K562 (cell line): ENCODE measurements around the gene SAP30BP. TPM values are rescaled to one million over a fixed set of nuclear protein-coding genes. Genes with fewer than 3 reads are reported as not detected.

ENCODE experiments used
- ATF7 ChIP-seq: fragments of 450-650 bp; IDR thresholded peaks from 2 replicates; pipeline ENCODE4 v1.7.1; 2014; ENCODE audit warnings: mild to moderate bottlenecking, moderate library complexity
- CBX2 ChIP-seq: fragments of 200-600 bp; sonication (generic); IDR thresholded peaks from one replicate; pipeline ENCODE4 v1.6.1; 2012; ENCODE audit warnings: mild to moderate bottlenecking, low read length, inconsistent platforms; ENCODE audit not compliant: insufficient read depth, poor library complexity, severe bottlenecking
- CREB1 ChIP-seq, 2 experiments: sonication (generic) in 1 of 2; formaldehyde crosslinking in 1 of 2; IDR thresholded peaks; 2 replicates each; pipeline versions ENCODE4 v1.6.1 to v1.8.0; 2012 to 2022; ENCODE audit warnings: inconsistent platforms in 1 of 2, mild to moderate bottlenecking in 1 of 2, missing genetic modification reagents in 1 of 2, moderate library complexity in 1 of 2
- GABPB2 ChIP-seq: fragments of 250-450 bp; sonication (Bioruptor Pico); conservative IDR thresholded peaks from 2 replicates; pipeline ENCODE4 v1.5.1; 2021; ENCODE audit warnings: mild to moderate bottlenecking
- HBP1 ChIP-seq: fragments of 450-650 bp; formaldehyde crosslinking; IDR thresholded peaks from 2 replicates; pipeline ENCODE4 v1.4.0; 2022; ENCODE audit warnings: missing genetic modification characterization
- KAT2B ChIP-seq: IDR thresholded peaks from one replicate; pipeline ENCODE4 v1.6.1; 2012; ENCODE audit warnings: low read depth, mild to moderate bottlenecking, control low read depth, inconsistent platforms, low read length, moderate library complexity
- MIER1 ChIP-seq: fragments of 450-650 bp; IDR thresholded peaks from 2 replicates; pipeline ENCODE4 v1.6.1; 2016; ENCODE audit warnings: antibody characterized with exemption, mild to moderate bottlenecking, low read depth
- NFIC ChIP-seq: fragments of 450-650 bp; IDR thresholded peaks from 2 replicates; pipeline ENCODE4 v1.6.1; 2017; ENCODE audit warnings: mild to moderate bottlenecking, inconsistent platforms
- POLR2G ChIP-seq: fragments of 200-400 bp; formaldehyde crosslinking; IDR thresholded peaks from 2 replicates; pipeline ENCODE4 v1.6.1; 2017; ENCODE audit warnings: low read depth, mild to moderate bottlenecking, antibody characterized with exemption, low read length, moderate library complexity
- RCOR1 ChIP-seq, 2 experiments: IDR thresholded peaks; 2 replicates each; pipeline ENCODE4 v1.6.1; 2012; ENCODE audit warnings: low read depth in 2 of 2, low read length in 2 of 2, borderline replicate concordance in 1 of 2, improper control_type of control experiment in 1 of 2
- SAP30 ChIP-seq: fragments of 200-600 bp; sonication (generic); IDR thresholded peaks from 2 replicates; pipeline ENCODE4 v1.6.1; 2012; ENCODE audit warnings: borderline replicate concordance, low read depth, mild to moderate bottlenecking, moderate library complexity, low read length, control low read depth, inconsistent platforms; ENCODE audit not compliant: insufficient read depth, poor library complexity, severe bottlenecking
- STAG1 ChIP-seq: sonication (generic); formaldehyde crosslinking; IDR thresholded peaks from 2 replicates; pipeline ENCODE4 v1.5.0; 2020; ENCODE audit warnings: missing genetic modification reagents, borderline replicate concordance
- STAT5B ChIP-seq: fragments of 250-450 bp; sonication (Bioruptor Pico); IDR thresholded peaks from 2 replicates; pipeline ENCODE4 v1.8.0; 2021; ENCODE audit warnings: mild to moderate bottlenecking, inconsistent platforms
- THRB ChIP-seq: fragments of 450-650 bp; formaldehyde crosslinking; conservative IDR thresholded peaks from 2 replicates; pipeline ENCODE4 v1.4.0; 2022; ENCODE audit warnings: mild to moderate bottlenecking, missing genetic modification characterization
- TSC22D4 ChIP-seq: fragments of 450-650 bp; IDR thresholded peaks from 2 replicates; pipeline ENCODE4 v1.6.1; 2016; ENCODE audit warnings: missing genetic modification characterization, missing biosample characterization, control low read depth
- USF1 ChIP-seq: sonication (generic); formaldehyde crosslinking; IDR thresholded peaks from 2 replicates; pipeline ENCODE4 v1.9.0; 2022; ENCODE audit warnings: mild to moderate bottlenecking, missing genetic modification reagents
- ZEB2 ChIP-seq: fragments of 450-650 bp; IDR thresholded peaks from 2 replicates; pipeline ENCODE4 v1.6.1; 2016
- ZFPM2 ChIP-seq: fragments of 250-450 bp; sonication (Bioruptor Pico); IDR thresholded peaks from 2 replicates; pipeline ENCODE4 v1.5.1; 2022; ENCODE audit warnings: mild to moderate bottlenecking
- ZNF174 ChIP-seq: fragments of 250-450 bp; sonication (Bioruptor Pico); IDR thresholded peaks from 2 replicates; pipeline ENCODE4 v1.4.0; 2020; ENCODE audit warnings: mild to moderate bottlenecking
- ZNF23 ChIP-seq: fragments of 250-450 bp; sonication (Bioruptor Pico); IDR thresholded peaks from 2 replicates; pipeline ENCODE4 v1.4.0; 2020; ENCODE audit warnings: mild to moderate bottlenecking
- ZNF830 ChIP-seq: fragments of 250-450 bp; sonication (Bioruptor Pico); IDR thresholded peaks from 2 replicates; pipeline ENCODE4 v1.5.0; 2021; ENCODE audit warnings: mild to moderate bottlenecking
- polyA plus RNA-seq, 8 experiments: library from polyadenylated mRNA; depleted of rRNA in 4 of 8; stranded (reverse) in 5 of 8; unstranded in 3 of 8; fragments of >200 nt; fragmentation: Nextera tagmentation in 2 of 8; fragmentation: Illumina TruSeq in 1 of 8; extraction: Ambion mirVana in 2 of 8; extraction: Trizol in 1 of 8; gene quantifications; 2 replicates each; pipeline versions ENCODE4 v1.2.1 to v1.2.3, GENCODE V29; 2011 to 2014; ENCODE audit warnings: inconsistent platforms in 1 of 8, missing spikeins in 1 of 8
- total RNA-seq, 7 experiments: library from RNA; depleted of rRNA in 6 of 7; stranded (reverse); fragments of >200 nt in 6 of 7; fragmentation: Illumina TruSeq in 2 of 7; extraction: Trizol in 2 of 7; gene quantifications; 2 replicates each; pipeline versions ENCODE4 v1.2.1 to v1.2.3, GENCODE V29; 2011 to 2021; ENCODE audit warnings: low replicate concordance in 1 of 7
- TF ChIP-seq, protein P1 (sequence below): fragments of 250-450 bp; sonication (Bioruptor Pico); IDR thresholded peaks from 2 replicates; pipeline ENCODE4 v1.8.0; 2021; ENCODE audit warnings: moderate library complexity, mild to moderate bottlenecking, inconsistent platforms

Gene SAP30BP
- total and polyA plus RNA-seq, 9 of the 15 experiments (the other 6 are each of a cell fraction or from before 2014, with no cell fraction given) = 45.3 to 154 (median 71.7) TPM

GRCh38 chr17:75753514-75754377, 86.6 kb downstream of the SAP30BP start (continued):
- TF ChIP-seq HBP1 (CRISPR knock-in tag) = no peak
- no peak for TF ChIP-seq CBX2
- no peak for TF ChIP-seq STAT5B (CRISPR knock-in tag)
- peak; percentile 68 for TF ChIP-seq ATF7
- TF ChIP-seq THRB (CRISPR knock-in tag) = no peak
- TF ChIP-seq NFIC = peak; percentile 18; the same call in 1 of the 2 replicates
- no peak for TF ChIP-seq TSC22D4
- no peak for TF ChIP-seq KAT2B
- no peak for TF ChIP-seq ZNF23 (CRISPR knock-in tag)
- TF ChIP-seq ZNF174 (CRISPR knock-in tag) = no peak
- TF ChIP-seq GABPB2 (CRISPR knock-in tag) = no peak
- no peak for TF ChIP-seq MIER1
- 0 out of 2 replicates have a peak, but pooled peaks have one; percentile 48 for TF ChIP-seq ZFPM2 (CRISPR knock-in tag)
- no peak; the same call in 1 of the 2 replicates for TF ChIP-seq CREB1 (IDR thresholded peaks at IDR 0.05)
- peak; percentile 78 for TF ChIP-seq CREB1 (CRISPR knock-in tag; IDR thresholded peaks at IDR 0.05)
- peak; percentile 44 for TF ChIP-seq STAG1
- TF ChIP-seq ZNF830 (CRISPR knock-in tag) = no peak
- no peak for TF ChIP-seq ZEB2
- TF ChIP-seq RCOR1 (IDR thresholded peaks at IDR 0.05; ENCODE audit: borderline replicate concordance in 1 of 2, low read depth in 2 of 2, low read length in 2 of 2) = peak in 1 of 2 experiments; percentile 39; a peak in 1 of 4 replicates
- peak; percentile 87 for TF ChIP-seq POLR2G
- TF ChIP-seq, protein P1, sequence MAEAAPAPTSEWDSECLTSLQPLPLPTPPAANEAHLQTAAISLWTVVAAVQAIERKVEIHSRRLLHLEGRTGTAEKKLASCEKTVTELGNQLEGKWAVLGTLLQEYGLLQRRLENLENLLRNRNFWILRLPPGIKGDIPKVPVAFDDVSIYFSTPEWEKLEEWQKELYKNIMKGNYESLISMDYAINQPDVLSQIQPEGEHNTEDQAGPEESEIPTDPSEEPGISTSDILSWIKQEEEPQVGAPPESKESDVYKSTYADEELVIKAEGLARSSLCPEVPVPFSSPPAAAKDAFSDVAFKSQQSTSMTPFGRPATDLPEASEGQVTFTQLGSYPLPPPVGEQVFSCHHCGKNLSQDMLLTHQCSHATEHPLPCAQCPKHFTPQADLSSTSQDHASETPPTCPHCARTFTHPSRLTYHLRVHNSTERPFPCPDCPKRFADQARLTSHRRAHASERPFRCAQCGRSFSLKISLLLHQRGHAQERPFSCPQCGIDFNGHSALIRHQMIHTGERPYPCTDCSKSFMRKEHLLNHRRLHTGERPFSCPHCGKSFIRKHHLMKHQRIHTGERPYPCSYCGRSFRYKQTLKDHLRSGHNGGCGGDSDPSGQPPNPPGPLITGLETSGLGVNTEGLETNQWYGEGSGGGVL (CRISPR knock-in tag) = no peak
- peak; percentile 36 for TF ChIP-seq SAP30
- peak; percentile 95 for TF ChIP-seq USF1 (CRISPR knock-in tag)
